Measurements from ENCODE around the gene SETBP1.

Gene SETBP1

DNA sequence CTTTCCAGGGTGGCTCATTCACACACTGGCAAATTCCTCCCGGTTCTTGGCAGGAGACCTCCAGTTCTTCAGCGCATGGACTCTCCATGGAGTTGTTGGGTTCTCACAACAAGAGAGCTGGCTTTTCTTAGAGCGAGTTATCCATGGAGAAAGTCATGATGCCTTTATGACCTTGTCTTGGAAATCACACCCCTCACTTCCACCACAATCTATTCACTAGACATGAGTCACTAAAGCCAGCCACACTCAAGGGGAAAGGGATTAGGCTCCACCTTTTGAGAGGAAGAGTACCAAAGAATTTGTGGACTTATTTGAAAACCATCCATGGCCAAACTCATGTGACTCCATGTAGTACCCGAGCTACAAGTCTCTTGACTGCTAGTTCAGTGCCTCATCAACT lies 160.5 kb downstream of the SETBP1 start:
- H3K27ac ChIP-seq (ENCODE audit: low read depth, low read length, severe bottlenecking): no peak overlapping the region
- no peak overlapping the region for H3K4me3 ChIP-seq (ENCODE audit: extremely low read depth, insufficient read depth, low read length, poor library complexity, severe bottlenecking)
- peaks cover 24% of the 10 kb centered on the region for H3K4me1 ChIP-seq (ENCODE audit: control insufficient read depth, insufficient read depth, low read length, poor library complexity, severe bottlenecking)
- no peaks in the 10 kb centered on the region for H3K36me3 ChIP-seq (ENCODE audit: control insufficient read depth, insufficient read depth, low read length)
- WGBS, 2 experiments (ENCODE audit: insufficient coverage in 2 of 2): 92% methylated on average over 3 to 4 of the region's 4 CpGs
- H3K9me3 ChIP-seq (ENCODE audit: control insufficient read depth, low read length): no peaks in the 10 kb centered on the region

DNA sequence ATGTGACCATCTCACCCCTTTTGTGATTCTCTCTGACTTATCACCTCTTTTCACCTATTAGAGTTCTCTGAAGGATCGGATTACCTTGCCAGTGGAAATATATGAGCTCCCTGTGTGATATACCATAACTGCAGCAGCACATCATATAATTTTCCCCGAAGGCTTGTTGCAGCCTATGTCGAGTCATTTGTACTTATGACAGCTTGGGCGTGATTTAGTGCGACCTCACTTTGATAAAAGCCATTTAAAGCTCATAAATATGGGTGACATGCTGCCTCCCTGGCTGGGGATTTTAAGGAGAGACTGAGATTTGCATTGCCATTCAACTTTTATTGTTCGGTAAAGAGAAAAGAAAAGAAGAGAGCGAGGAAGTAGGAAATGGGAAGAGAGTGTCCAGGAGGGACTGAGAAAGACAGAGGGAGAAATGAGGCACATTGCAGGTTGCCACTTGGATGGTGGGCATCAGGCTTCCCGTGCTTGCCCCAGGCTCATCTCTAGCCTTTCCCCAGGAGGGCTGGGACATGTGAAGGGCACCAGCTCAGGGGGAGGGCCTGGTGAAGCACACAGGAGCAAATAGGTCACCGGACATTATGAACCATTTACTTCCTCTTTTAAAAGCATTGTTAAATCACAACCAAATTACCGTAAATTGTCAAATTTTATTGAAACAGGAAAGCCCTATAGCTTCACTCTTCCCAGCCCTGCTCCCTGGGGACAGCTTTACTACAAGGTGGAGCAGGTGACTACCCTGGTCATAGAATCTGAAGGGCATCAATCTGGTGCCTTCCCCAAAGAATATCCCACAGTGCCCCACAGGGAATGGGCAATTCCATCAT lies 161.3 kb downstream of the SETBP1 start:
- peaks cover 24% of the 10 kb centered on the region for H3K4me1 ChIP-seq (ENCODE audit: control insufficient read depth, insufficient read depth, low read length, poor library complexity, severe bottlenecking)
- no peak overlapping the region for H3K27ac ChIP-seq (ENCODE audit: low read depth, low read length, severe bottlenecking)
- no peak overlapping the region for H3K4me3 ChIP-seq (ENCODE audit: extremely low read depth, insufficient read depth, low read length, poor library complexity, severe bottlenecking)
- 93 to 96% methylated on average over 5 to 10 of the region's 10 CpGs for WGBS, 2 experiments (ENCODE audit: insufficient coverage in 2 of 2)
- H3K36me3 ChIP-seq (ENCODE audit: control insufficient read depth, insufficient read depth, low read length): no peaks in the 10 kb centered on the region
- no peaks in the 10 kb centered on the region for H3K9me3 ChIP-seq (ENCODE audit: control insufficient read depth, low read length)

GRCh38 chr18:44842588-44843412 lies 162.1 kb downstream of the SETBP1 start:
- Histone ChIP-seq H3K27ac (ENCODE audit: low read depth, low read length, severe bottlenecking) (no peak overlapping the region), H3K36me3 (ENCODE audit: control insufficient read depth, insufficient read depth, low read length) (no peaks in the 10 kb centered on the region), H3K4me3 (ENCODE audit: extremely low read depth, insufficient read depth, low read length, poor library complexity, severe bottlenecking) (no peak overlapping the region), H3K9me3 (ENCODE audit: control insufficient read depth, low read length) (no peaks in the 10 kb centered on the region), H3K4me1 (ENCODE audit: control insufficient read depth, insufficient read depth, low read length, poor library complexity, severe bottlenecking) (peaks cover 19% of the 10 kb centered on the region)
- WGBS, 2 experiments (ENCODE audit: insufficient coverage in 2 of 2): 97% methylated on average over 3 of the region's 4 CpGs; no CpG with 5 or more reads in 1 of the 2 experiments

GRCh38 chr18:44844486-44844885 lies 163.8 kb downstream of the SETBP1 start:
- H3K9me3 ChIP-seq (ENCODE audit: control insufficient read depth, low read length): no peaks in the 10 kb centered on the region
- no peak overlapping the region for H3K27ac ChIP-seq (ENCODE audit: low read depth, low read length, severe bottlenecking)
- H3K4me3 ChIP-seq (ENCODE audit: extremely low read depth, insufficient read depth, low read length, poor library complexity, severe bottlenecking): no peak overlapping the region
- peaks cover 3% of the 10 kb centered on the region for H3K4me1 ChIP-seq (ENCODE audit: control insufficient read depth, insufficient read depth, low read length, poor library complexity, severe bottlenecking)
- 94 to 97% methylated on average over 4 of the region's 5 CpGs for WGBS, 2 experiments (ENCODE audit: insufficient coverage in 2 of 2)
- no peaks in the 10 kb centered on the region for H3K36me3 ChIP-seq (ENCODE audit: control insufficient read depth, insufficient read depth, low read length)

DNA sequence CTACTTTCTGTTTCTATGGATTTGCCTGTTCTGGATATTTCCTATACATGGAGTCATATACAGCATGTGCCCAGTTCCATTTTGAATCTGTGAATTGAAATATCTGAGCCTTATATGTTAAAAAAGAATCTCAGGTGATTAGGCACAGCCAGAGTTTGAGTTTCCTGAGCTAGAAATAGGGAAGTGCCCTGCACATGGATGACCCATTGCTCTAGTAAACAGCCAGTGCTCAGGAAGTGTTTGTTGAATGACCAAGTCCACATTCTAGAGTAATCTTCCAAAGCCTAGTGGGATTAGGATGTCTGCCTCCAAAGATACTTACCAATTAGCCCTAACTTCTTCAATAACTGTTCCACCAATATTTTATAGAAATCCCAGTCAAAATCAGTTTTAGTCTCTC lies 165.8 kb downstream of the SETBP1 start:
- Histone ChIP-seq H3K4me1 (ENCODE audit: control insufficient read depth, insufficient read depth, low read length, poor library complexity, severe bottlenecking) (no peaks in the 10 kb centered on the region), H3K9me3 (ENCODE audit: control insufficient read depth, low read length) (no peaks in the 10 kb centered on the region), H3K27ac (ENCODE audit: low read depth, low read length, severe bottlenecking) (no peak overlapping the region), H3K36me3 (ENCODE audit: control insufficient read depth, insufficient read depth, low read length) (no peaks in the 10 kb centered on the region), H3K4me3 (ENCODE audit: extremely low read depth, insufficient read depth, low read length, poor library complexity, severe bottlenecking) (no peak overlapping the region)

DNA sequence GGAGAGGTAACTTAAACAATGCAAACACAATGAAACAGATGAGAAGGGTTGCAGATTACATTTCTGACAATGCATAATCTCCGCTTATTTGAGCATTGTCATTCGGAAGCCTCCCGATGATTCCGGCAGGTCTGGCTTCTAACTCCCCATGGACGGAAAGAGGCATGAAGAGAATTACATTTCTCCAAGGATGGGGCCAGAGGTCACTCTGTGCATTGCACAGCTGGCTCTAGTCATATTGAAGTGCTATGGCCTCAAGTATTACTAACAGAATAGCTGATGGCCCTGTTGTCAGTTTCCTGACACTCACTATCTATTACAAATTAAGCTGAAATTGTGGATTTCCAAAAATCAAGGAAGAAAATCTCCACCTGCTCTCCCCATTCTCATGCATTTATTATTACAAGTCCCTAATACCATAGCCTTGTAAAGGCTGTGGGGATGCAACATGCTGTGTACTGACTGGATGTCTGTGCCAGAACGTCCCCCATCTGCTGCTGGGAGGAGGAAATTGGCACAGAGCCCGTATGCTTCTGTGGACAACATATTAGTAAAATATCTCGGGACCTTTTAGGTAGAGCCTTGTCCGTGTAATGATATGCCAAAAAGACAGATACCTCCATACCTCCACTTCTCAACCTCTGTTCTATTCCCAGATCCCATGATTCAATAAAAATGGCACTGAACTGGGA lies 168.1 kb downstream of the SETBP1 start:
- Histone ChIP-seq H3K36me3 (ENCODE audit: control insufficient read depth, insufficient read depth, low read length) (no peaks in the 10 kb centered on the region), H3K27ac (ENCODE audit: low read depth, low read length, severe bottlenecking) (no peak overlapping the region), H3K4me3 (ENCODE audit: extremely low read depth, insufficient read depth, low read length, poor library complexity, severe bottlenecking) (no peak overlapping the region), H3K4me1 (ENCODE audit: control insufficient read depth, insufficient read depth, low read length, poor library complexity, severe bottlenecking) (no peaks in the 10 kb centered on the region), H3K9me3 (ENCODE audit: control insufficient read depth, low read length) (no peaks in the 10 kb centered on the region)
- WGBS, 2 experiments (ENCODE audit: insufficient coverage in 2 of 2): 77 to 90% methylated on average over 5 to 6 of the region's 9 CpGs

- WGBS, 2 experiments (ENCODE audit: insufficient coverage in 2 of 2): 88 to 90% methylated on average over 6 of the region's 6 CpGs
- no peaks in the 10 kb centered on the region for H3K9me3 ChIP-seq (ENCODE audit: control insufficient read depth, low read length)
- H3K4me1 ChIP-seq (ENCODE audit: control insufficient read depth, insufficient read depth, low read length, poor library complexity, severe bottlenecking): no peaks in the 10 kb centered on the region
- H3K4me3 ChIP-seq (ENCODE audit: extremely low read depth, insufficient read depth, low read length, poor library complexity, severe bottlenecking): no peak overlapping the region
- no peak overlapping the region for H3K27ac ChIP-seq (ENCODE audit: low read depth, low read length, severe bottlenecking)
- H3K36me3 ChIP-seq (ENCODE audit: control insufficient read depth, insufficient read depth, low read length): no peaks in the 10 kb centered on the region
Observed at GRCh38 chr18:44849361-44849760, 168.7 kb downstream of the SETBP1 start.

- WGBS, 2 experiments (ENCODE audit: insufficient coverage in 2 of 2): 77 to 100% methylated on average over 1 to 2 of the region's 2 CpGs
- Histone ChIP-seq H3K9me3 (ENCODE audit: control insufficient read depth, low read length) (no peaks in the 10 kb centered on the region), H3K27ac (ENCODE audit: low read depth, low read length, severe bottlenecking) (no peak overlapping the region), H3K4me3 (ENCODE audit: extremely low read depth, insufficient read depth, low read length, poor library complexity, severe bottlenecking) (no peak overlapping the region), H3K36me3 (ENCODE audit: control insufficient read depth, insufficient read depth, low read length) (no peaks in the 10 kb centered on the region), H3K4me1 (ENCODE audit: control insufficient read depth, insufficient read depth, low read length, poor library complexity, severe bottlenecking) (no peaks in the 10 kb centered on the region)
Observed at GRCh38 chr18:44850001-44850400, 169.3 kb downstream of the SETBP1 start.

GRCh38 chr18:44851856-44852621 lies 171.4 kb downstream of the SETBP1 start:
- no peak overlapping the region for H3K27ac ChIP-seq (ENCODE audit: low read depth, low read length, severe bottlenecking)
- no peak overlapping the region for H3K4me3 ChIP-seq (ENCODE audit: extremely low read depth, insufficient read depth, low read length, poor library complexity, severe bottlenecking)
- H3K4me1 ChIP-seq (ENCODE audit: control insufficient read depth, insufficient read depth, low read length, poor library complexity, severe bottlenecking): no peaks in the 10 kb centered on the region
- WGBS, 2 experiments (ENCODE audit: insufficient coverage in 2 of 2): 90 to 93% methylated on average over 4 to 8 of the region's 13 CpGs
- peaks cover 6% of the 10 kb centered on the region for H3K9me3 ChIP-seq (ENCODE audit: control insufficient read depth, low read length)
- peaks cover 3% of the 10 kb centered on the region for H3K36me3 ChIP-seq (ENCODE audit: control insufficient read depth, insufficient read depth, low read length)

DNA sequence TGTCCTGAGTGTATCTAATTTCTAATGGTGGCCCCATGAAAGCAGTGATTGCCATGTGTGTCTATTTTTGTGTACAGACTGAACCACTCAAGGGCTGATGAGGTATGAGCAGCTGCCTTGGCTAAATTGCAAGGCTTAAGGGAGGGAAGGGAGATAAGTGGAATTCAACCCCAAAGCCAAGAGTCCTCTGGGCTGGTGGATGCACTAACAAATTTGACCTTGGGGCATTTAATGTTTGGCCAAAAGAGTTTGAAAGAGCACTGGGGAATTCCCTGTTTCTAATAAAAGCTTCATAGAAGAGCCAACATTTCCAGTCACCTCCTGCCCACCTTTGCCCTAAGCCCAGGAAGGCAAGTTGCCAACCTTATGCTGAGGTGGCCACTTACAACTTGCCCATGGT lies 172.1 kb downstream of the SETBP1 start:
- peaks cover 6% of the 10 kb centered on the region for H3K9me3 ChIP-seq (ENCODE audit: control insufficient read depth, low read length)
- H3K4me3 ChIP-seq (ENCODE audit: extremely low read depth, insufficient read depth, low read length, poor library complexity, severe bottlenecking): no peak overlapping the region
- no peak overlapping the region for H3K27ac ChIP-seq (ENCODE audit: low read depth, low read length, severe bottlenecking)
- no peaks in the 10 kb centered on the region for H3K4me1 ChIP-seq (ENCODE audit: control insufficient read depth, insufficient read depth, low read length, poor library complexity, severe bottlenecking)
- peaks cover 3% of the 10 kb centered on the region for H3K36me3 ChIP-seq (ENCODE audit: control insufficient read depth, insufficient read depth, low read length)

Measured in mesodermal cell (in vitro differentiated cells).